ENCODE data around the gene CACTIN.

Gene CACTIN

GRCh38 chr19:3656747-3657394 is 30.3 kb upstream of the CACTIN start:
- Histone ChIP-seq H3K4me1 (ENCODE audit: control extremely low read depth in 1 of 4, control insufficient read depth in 4 of 4, insufficient read depth in 4 of 4, low read length in 3 of 4) (no peaks in the 10 kb centered on the region), H3K36me3 (ENCODE audit: control insufficient read depth in 4 of 4, insufficient read depth in 4 of 4, low read length in 3 of 4) (peaks cover 5 to 80% (median 46%) of the 10 kb centered on the region in 4 experiments), H3K27ac (ENCODE audit: insufficient read depth in 1 of 2, low read depth in 1 of 2, low read length in 2 of 2, poor library complexity in 1 of 2, severe bottlenecking in 2 of 2) (no peak overlapping the region), H3K27me3 (replicated peaks in 2 of 5; ENCODE audit: control insufficient read depth in 4 of 5, insufficient read depth in 5 of 5, low read length in 4 of 5) (no peaks in the 10 kb centered on the region), H3K4me3 (ENCODE audit: control insufficient read depth in 1 of 7, extremely low read depth in 1 of 7, insufficient read depth in 4 of 7, low read depth in 2 of 7, low read length in 6 of 7) (no peak overlapping the region), H3K9me3 (ENCODE audit: control extremely low read depth in 1 of 5, control insufficient read depth in 4 of 5, insufficient read depth in 2 of 5, low read depth in 1 of 5, low read length in 4 of 5) (peaks cover 0 to 8% (median 0%) of the 10 kb centered on the region in 5 experiments)
- ChIA-PET POLR2A (no interaction called here), CTCF (interaction anchor here (1.1 to 1.5 kb wide), 4 partner anchors 10 to 65 kb away, joined by 3 to 5 read pairs (median 4); no protein-coding TSS in a partner anchor)
- 99% methylated on average over 17 of the region's 19 CpGs for WGBS (ENCODE audit: insufficient coverage)
- DNase-seq: no peak

GRCh38 chr19:3656073-3656746 is 29.6 kb upstream of the CACTIN start:
- no peak overlapping the region for H3K27ac ChIP-seq (ENCODE audit: insufficient read depth in 1 of 2, low read depth in 1 of 2, low read length in 2 of 2, poor library complexity in 1 of 2, severe bottlenecking in 2 of 2)
- no peak for DNase-seq
- H3K9me3 ChIP-seq (ENCODE audit: control extremely low read depth in 1 of 5, control insufficient read depth in 4 of 5, insufficient read depth in 2 of 5, low read depth in 1 of 5, low read length in 4 of 5): peaks cover 0 to 6% (median 0%) of the 10 kb centered on the region in 5 experiments
- CTCF ChIA-PET: interaction anchor here (1.3 to 1.5 kb wide), 3 partner anchors 11 to 64 kb away, joined by 3 to 5 read pairs (median 5); no protein-coding TSS in a partner anchor
- no peaks in the 10 kb centered on the region for H3K27me3 ChIP-seq (replicated peaks in 2 of 5; ENCODE audit: control insufficient read depth in 4 of 5, insufficient read depth in 5 of 5, low read length in 4 of 5)
- WGBS (ENCODE audit: insufficient coverage): 91% methylated on average over 34 of the region's 36 CpGs
- POLR2A ChIA-PET: no interaction called here
- H3K36me3 ChIP-seq (ENCODE audit: control insufficient read depth in 4 of 4, insufficient read depth in 4 of 4, low read length in 3 of 4): peaks cover 5 to 80% (median 44%) of the 10 kb centered on the region in 4 experiments
- no peaks in the 10 kb centered on the region for H3K4me1 ChIP-seq (ENCODE audit: control extremely low read depth in 1 of 4, control insufficient read depth in 4 of 4, insufficient read depth in 4 of 4, low read length in 3 of 4)
- H3K4me3 ChIP-seq (ENCODE audit: control insufficient read depth in 1 of 7, extremely low read depth in 1 of 7, insufficient read depth in 4 of 7, low read depth in 2 of 7, low read length in 6 of 7): no peak overlapping the region

GRCh38 chr19:3655402-3656072 is 28.9 kb upstream of the CACTIN start:
- DNase-seq: peak; percentile 18 to 75 (median 73)
- Histone ChIP-seq H3K4me1 (ENCODE audit: control extremely low read depth in 1 of 4, control insufficient read depth in 4 of 4, insufficient read depth in 4 of 4, low read length in 3 of 4) (no peaks in the 10 kb centered on the region), H3K4me3 (ENCODE audit: control insufficient read depth in 1 of 7, extremely low read depth in 1 of 7, insufficient read depth in 4 of 7, low read depth in 2 of 7, low read length in 6 of 7) (no peak overlapping the region), H3K36me3 (ENCODE audit: control insufficient read depth in 4 of 4, insufficient read depth in 4 of 4, low read length in 3 of 4) (peaks cover 4 to 77% (median 39%) of the 10 kb centered on the region in 4 experiments), H3K27ac (ENCODE audit: insufficient read depth in 1 of 2, low read depth in 1 of 2, low read length in 2 of 2, poor library complexity in 1 of 2, severe bottlenecking in 2 of 2) (no peak overlapping the region), H3K9me3 (ENCODE audit: control extremely low read depth in 1 of 5, control insufficient read depth in 4 of 5, insufficient read depth in 2 of 5, low read depth in 1 of 5, low read length in 4 of 5) (peaks cover 0 to 5% (median 0%) of the 10 kb centered on the region in 5 experiments), H3K27me3 (replicated peaks in 2 of 5; ENCODE audit: control insufficient read depth in 4 of 5, insufficient read depth in 5 of 5, low read length in 4 of 5) (no peaks in the 10 kb centered on the region)
- CTCF ChIA-PET: interaction anchor here (1.3 to 1.5 kb wide), 3 partner anchors 11 to 64 kb away, joined by 3 to 5 read pairs (median 5); no protein-coding TSS in a partner anchor
- 94% methylated on average over 19 of the region's 25 CpGs for WGBS (ENCODE audit: insufficient coverage)
- POLR2A ChIA-PET: no interaction called here

GRCh38 chr19:3653865-3654513 is 27.4 kb upstream of the CACTIN start:
- ChIA-PET POLR2A (no interaction called here), CTCF (interaction anchor here (1.0 to 2.9 kb wide), 4 partner anchors 8 to 109 kb away, joined by 3 to 9 read pairs (median 4); no protein-coding TSS in a partner anchor)
- 98% methylated on average over 18 of the region's 20 CpGs for WGBS (ENCODE audit: insufficient coverage)
- Histone ChIP-seq H3K27ac (ENCODE audit: insufficient read depth in 1 of 2, low read depth in 1 of 2, low read length in 2 of 2, poor library complexity in 1 of 2, severe bottlenecking in 2 of 2) (no peak overlapping the region), H3K4me1 (ENCODE audit: control extremely low read depth in 1 of 4, control insufficient read depth in 4 of 4, insufficient read depth in 4 of 4, low read length in 3 of 4) (no peaks in the 10 kb centered on the region), H3K4me3 (ENCODE audit: control insufficient read depth in 1 of 7, extremely low read depth in 1 of 7, insufficient read depth in 4 of 7, low read depth in 2 of 7, low read length in 6 of 7) (no peak overlapping the region), H3K9me3 (ENCODE audit: control extremely low read depth in 1 of 5, control insufficient read depth in 4 of 5, insufficient read depth in 2 of 5, low read depth in 1 of 5, low read length in 4 of 5) (peaks cover 0 to 5% (median 0%) of the 10 kb centered on the region in 5 experiments), H3K36me3 (ENCODE audit: control insufficient read depth in 4 of 4, insufficient read depth in 4 of 4, low read length in 3 of 4) (peaks cover 3 to 70% (median 34%) of the 10 kb centered on the region in 4 experiments), H3K27me3 (replicated peaks in 2 of 5; ENCODE audit: control insufficient read depth in 4 of 5, insufficient read depth in 5 of 5, low read length in 4 of 5) (no peaks in the 10 kb centered on the region)
- DNase-seq: peak in 2 of 3 donors; percentile 31 to 32

- Histone ChIP-seq H3K27ac (ENCODE audit: insufficient read depth in 1 of 2, low read depth in 1 of 2, low read length in 2 of 2, poor library complexity in 1 of 2, severe bottlenecking in 2 of 2) (no peak overlapping the region), H3K4me3 (ENCODE audit: control insufficient read depth in 1 of 7, extremely low read depth in 1 of 7, insufficient read depth in 4 of 7, low read depth in 2 of 7, low read length in 6 of 7) (no peak overlapping the region), H3K27me3 (replicated peaks in 2 of 5; ENCODE audit: control insufficient read depth in 4 of 5, insufficient read depth in 5 of 5, low read length in 4 of 5) (no peaks in the 10 kb centered on the region), H3K36me3 (ENCODE audit: control insufficient read depth in 4 of 4, insufficient read depth in 4 of 4, low read length in 3 of 4) (peaks cover 3 to 68% (median 31%) of the 10 kb centered on the region in 4 experiments), H3K9me3 (ENCODE audit: control extremely low read depth in 1 of 5, control insufficient read depth in 4 of 5, insufficient read depth in 2 of 5, low read depth in 1 of 5, low read length in 4 of 5) (peaks cover 0 to 5% (median 0%) of the 10 kb centered on the region in 5 experiments), H3K4me1 (ENCODE audit: control extremely low read depth in 1 of 4, control insufficient read depth in 4 of 4, insufficient read depth in 4 of 4, low read length in 3 of 4) (no peaks in the 10 kb centered on the region)
- POLR2A ChIA-PET: no interaction called here
- CTCF ChIA-PET: interaction anchor here (1.1 to 2.9 kb wide), 4 partner anchors 8 to 108 kb away, joined by 3 to 9 read pairs (median 4); no protein-coding TSS in a partner anchor
- 92% methylated on average over 23 of the region's 37 CpGs for WGBS (ENCODE audit: insufficient coverage)
- DNase-seq: no peak
These were observed 26.6 kb upstream of the CACTIN start for GRCh38 chr19:3653081-3653795.

- 98% methylated on average over 14 of the region's 14 CpGs for WGBS (ENCODE audit: insufficient coverage)
- ChIA-PET POLR2A (no interaction called here), CTCF (interaction anchor here (1.2 to 2.9 kb wide), 3 partner anchors 9 to 107 kb away, joined by 3 to 9 read pairs (median 4); no protein-coding TSS in a partner anchor)
- no peak overlapping the region for H3K27ac ChIP-seq (ENCODE audit: insufficient read depth in 1 of 2, low read depth in 1 of 2, low read length in 2 of 2, poor library complexity in 1 of 2, severe bottlenecking in 2 of 2)
- peaks cover 0 to 5% (median 0%) of the 10 kb centered on the region in 5 experiments for H3K9me3 ChIP-seq (ENCODE audit: control extremely low read depth in 1 of 5, control insufficient read depth in 4 of 5, insufficient read depth in 2 of 5, low read depth in 1 of 5, low read length in 4 of 5)
- no peak for DNase-seq
- H3K27me3 ChIP-seq (replicated peaks in 2 of 5; ENCODE audit: control insufficient read depth in 4 of 5, insufficient read depth in 5 of 5, low read length in 4 of 5): no peaks in the 10 kb centered on the region
- peaks cover 0 to 63% (median 27%) of the 10 kb centered on the region in 4 experiments for H3K36me3 ChIP-seq (ENCODE audit: control insufficient read depth in 4 of 4, insufficient read depth in 4 of 4, low read length in 3 of 4)
- no peak overlapping the region for H3K4me3 ChIP-seq (ENCODE audit: control insufficient read depth in 1 of 7, extremely low read depth in 1 of 7, insufficient read depth in 4 of 7, low read depth in 2 of 7, low read length in 6 of 7)
- H3K4me1 ChIP-seq (ENCODE audit: control extremely low read depth in 1 of 4, control insufficient read depth in 4 of 4, insufficient read depth in 4 of 4, low read length in 3 of 4): no peaks in the 10 kb centered on the region
These were observed 25.8 kb upstream of the CACTIN start for GRCh38 chr19:3652422-3652821.
